ENCODE measurements around the gene NPAS2.

NPAS2 gene

DNA sequence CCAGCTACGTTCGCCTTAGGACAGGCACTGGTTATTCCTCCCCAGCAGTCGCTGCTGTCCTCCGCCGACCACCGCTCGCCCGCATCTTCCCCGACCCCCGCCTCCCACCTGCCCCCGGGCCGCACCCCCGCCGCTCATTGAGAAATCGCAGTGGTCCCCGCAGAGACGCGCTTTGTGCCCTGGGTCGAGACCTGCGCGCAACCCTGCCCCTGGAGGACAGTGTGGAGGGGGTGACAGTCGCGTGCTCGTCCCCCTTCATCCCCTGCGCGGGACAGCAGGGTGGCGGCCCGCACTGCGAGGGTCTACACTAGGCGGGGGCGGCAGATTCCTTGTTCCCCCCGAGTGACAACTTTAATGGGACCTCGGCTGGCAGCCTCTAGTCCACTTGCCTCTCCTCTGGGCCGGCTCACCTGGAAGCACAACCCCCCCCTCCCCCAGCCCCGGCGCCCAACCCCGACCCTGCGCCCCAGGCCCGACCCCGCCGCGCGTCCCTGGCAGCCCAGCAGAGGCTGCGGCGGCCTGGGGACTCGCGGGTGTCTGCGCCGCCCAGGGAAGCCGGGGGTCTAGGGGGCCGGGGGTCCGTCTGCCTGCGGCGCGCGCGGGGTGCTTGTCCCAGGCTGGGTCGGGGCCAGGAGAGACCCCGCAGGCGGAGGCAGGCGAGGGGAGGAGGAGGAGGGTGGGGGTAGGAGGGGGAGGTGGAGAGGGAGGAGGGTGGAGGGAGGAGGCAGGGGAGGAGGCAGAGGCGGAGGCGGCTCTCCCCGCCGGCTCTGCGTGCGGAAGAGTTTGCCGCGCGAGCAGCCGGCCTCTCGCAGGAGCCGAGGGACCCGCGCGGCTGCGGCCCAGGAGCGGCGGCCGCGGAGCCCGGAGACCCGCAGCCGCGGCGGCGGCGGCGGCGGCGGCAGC lies at the start of gene NPAS2:
NPAS2 (plus strand) TSS at position 770 of the 903 bp plus-strand sequence. CDS start 84,616 bp downstream, outside the sequence.
- DNase-seq: peak; percentile 52

DNA sequence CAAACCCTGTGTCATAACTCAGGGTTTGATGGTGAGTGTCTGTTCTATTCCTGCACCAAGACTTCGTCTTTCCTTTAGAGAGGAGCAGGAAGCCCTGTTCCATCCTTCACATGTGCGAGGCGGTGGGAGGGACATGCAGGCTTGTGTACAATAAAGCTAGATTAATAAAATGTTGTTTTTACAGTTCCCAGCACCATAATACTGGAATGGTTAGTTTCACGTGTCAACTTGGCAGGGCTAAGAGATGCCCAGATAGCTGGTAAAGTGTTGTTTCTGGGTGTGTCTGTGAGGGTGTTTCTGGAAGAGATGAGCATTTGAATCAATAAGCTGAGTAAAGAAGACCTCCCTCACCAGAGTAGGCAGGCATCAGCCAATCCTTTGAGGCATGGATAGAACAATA lies 48.8 kb upstream of the NPAS2 start:
- no peak for DNase-seq

DNA sequence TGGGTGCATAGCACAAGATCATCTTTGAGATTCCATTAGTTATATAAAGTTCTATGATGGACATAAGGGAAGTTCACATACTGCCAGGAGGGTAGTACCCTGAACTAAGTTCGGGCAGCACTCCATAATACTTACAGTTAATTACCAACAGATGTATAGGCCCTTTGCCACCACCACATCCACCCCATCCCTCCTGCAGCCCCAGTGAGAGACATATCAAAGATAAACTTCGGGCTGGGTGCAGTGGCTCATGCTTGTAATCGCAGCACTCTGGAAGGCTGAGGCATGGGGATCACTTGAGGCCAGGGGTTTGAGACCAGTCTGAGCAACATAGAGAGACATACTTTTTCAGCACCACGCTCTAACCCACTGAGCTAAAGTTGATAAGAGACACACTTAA lies 46.4 kb upstream of the NPAS2 start:
- no peak for DNase-seq

- no peak for DNase-seq
These were observed 43.5 kb upstream of the NPAS2 start for GRCh38 chr2:100776445-100776844.

- DNase-seq: no peak
These were observed 41.1 kb upstream of the NPAS2 start for GRCh38 chr2:100778637-100779450.

DNA sequence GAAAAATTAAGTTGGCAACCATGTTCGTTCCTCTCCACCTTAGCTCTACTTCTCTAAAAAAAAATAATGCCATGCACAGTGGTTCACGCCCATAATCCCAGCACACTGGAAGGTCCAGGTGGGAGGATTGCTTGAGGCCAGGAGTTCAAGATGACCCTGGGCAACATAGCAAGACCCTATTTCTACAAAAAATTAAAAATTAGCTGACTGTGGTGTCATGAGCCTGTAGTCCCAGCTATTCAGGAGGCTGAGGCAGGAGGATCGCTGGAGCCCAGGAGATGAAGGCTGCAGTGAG lies 40.1 kb upstream of the NPAS2 start:
- no peak for DNase-seq

- no peak for DNase-seq
These were observed 39.5 kb upstream of the NPAS2 start for GRCh38 chr2:100780203-100781008.

GRCh38 chr2:100781009-100781325 lies 39.0 kb upstream of the NPAS2 start:
- DNase-seq: no peak

DNA sequence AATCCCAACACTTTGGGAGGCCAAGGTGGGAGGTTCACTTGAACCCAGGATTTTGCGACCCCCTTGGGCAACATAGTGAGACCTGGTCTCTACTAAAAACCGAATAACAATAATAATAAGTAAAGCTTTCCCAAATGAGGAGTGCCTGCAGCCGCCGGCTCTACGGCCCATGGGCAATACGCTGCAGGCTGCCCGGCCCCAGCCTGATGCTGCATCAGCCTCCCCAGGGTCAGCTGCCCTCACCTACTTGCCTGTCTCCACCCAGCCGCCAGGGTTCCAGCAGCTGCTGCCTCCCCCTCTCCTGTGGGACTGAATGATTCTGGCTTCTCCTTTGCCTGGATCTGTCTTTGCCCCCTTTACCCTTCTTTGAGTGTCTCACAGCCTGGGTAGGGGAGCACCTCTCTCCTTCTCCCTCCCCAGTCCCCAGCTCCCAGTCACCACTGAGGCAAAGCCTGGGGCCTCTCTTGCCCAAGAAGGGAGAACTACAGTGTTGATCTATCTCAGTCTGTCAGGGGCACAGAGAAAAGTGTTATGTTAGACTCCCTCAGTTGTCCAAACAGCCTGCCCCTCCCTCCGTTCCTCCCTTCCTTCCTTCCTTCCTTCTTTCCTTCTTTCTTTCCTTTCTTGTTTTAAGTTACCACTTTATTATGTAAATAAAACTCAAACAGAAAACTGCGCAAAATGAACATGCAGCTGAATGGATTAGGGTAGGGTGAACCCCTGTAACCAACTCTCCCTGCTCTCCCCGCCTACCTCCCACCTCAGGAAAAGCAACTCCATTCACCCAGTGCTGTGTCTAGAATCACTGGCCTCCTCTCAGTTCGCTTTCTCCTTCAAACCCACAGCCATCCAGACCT lies 38.2 kb upstream of the NPAS2 start:
- no peak for DNase-seq

GRCh38 chr2:100782380-100782878 lies 37.5 kb upstream of the NPAS2 start:
- no peak for DNase-seq

DNA sequence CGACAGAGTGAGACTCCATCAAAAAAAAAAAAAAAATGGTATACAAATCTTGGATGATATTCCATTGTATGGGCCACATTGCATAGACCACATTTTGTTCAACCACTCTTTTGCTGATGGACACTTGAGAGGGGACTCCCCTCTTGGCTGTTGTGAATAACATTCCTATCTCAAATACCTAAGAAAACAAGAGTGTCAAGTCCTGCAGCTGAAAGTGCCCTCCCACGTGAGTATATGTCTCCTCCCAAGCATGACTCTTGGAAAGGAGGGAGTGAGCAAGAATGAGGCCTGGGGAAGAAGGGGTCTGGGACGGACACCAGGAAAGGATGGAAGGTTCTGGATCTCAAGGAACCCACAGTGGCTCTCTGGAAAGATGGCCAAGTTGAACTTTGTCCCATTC lies 36.0 kb upstream of the NPAS2 start:
- DNase-seq: no peak

GRCh38 chr2:100784681-100785080 lies 35.3 kb upstream of the NPAS2 start:
- DNase-seq: no peak

DNA sequence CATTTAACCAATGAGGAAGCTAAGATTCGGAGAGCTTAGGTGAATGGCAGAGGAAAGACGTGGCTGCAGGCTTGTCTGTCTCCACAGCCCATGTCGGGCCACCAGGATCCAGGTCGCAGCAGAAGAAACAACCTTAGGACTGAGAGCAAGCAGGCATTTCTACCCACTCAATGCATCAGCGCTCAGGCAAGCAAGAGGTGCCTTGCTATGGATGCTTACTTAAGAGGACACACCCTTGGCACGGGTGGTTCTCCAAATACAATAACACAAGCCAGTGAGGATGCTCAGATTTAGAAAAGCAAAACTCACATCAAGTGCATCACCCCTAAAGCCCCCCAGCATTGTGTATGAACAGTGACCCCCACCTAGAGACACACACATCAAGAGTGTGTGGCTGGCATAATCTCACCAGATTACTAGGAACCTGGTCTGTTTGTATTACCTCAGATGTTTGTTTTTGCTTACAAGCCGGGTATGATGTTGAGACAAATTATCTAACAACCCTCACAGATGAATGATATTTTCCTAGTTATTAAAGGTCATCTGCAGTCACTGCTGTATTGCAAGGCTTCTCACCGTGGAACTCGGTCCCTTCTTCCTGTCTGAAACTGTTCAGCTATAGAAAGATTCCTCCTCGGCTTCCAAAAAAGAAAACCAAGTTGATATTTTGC lies 34.2 kb upstream of the NPAS2 start:
- DNase-seq: no peak

- DNase-seq: no peak
These were observed 33.7 kb upstream of the NPAS2 start for GRCh38 chr2:100786297-100786658.

- DNase-seq: no peak
These were observed 33.0 kb upstream of the NPAS2 start for GRCh38 chr2:100786985-100787384.

DNA sequence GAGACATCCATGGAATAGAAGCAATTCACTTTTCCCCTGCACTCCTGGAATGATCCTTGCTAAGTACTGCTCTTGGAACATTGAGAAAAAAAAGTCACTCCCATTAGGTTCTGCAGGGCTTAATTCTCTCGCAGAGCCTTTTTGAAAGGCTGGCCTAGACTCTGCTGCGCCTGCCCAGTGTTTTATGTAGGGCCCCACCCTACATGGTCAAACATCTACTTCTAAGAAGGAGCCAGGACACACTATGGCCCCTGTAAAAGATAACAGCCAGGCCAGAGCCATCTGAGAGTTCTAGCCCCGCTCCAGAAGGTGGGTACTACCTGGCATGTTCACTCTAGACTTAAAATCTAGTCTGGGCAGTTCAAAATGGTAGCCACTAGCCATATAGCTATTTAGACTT lies 30.6 kb upstream of the NPAS2 start:
- DNase-seq: no peak

DNA sequence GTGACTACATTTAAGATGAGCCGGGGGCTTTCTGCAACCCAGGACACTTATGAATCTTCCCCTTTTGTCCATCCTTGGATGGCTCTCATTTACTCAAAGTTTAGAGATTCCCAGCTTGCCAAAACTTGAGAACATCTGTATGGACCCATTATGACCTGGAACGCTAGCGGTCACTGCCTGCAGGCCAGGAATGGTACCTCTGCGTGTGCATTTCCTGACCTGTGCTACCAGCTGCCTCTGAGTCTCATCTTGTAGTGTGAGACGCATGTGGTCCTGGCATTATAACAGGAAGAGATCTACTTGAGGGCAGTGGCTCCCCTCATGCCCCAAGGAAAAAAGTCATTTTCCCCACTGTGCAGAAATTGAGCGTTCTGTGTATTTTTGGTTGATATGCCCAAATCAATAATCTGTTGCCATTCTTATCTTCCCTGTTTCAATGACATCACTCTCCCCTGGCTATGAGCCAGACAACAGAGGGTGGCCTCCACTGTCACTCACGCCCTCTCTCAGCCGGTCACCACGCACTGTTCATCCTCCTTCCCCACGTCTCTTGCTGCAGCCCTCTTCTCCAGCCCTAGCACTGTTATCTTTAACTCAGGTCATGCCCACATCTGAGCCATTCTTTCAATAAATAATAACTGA lies 28.5 kb upstream of the NPAS2 start:
- no peak for DNase-seq

DNA sequence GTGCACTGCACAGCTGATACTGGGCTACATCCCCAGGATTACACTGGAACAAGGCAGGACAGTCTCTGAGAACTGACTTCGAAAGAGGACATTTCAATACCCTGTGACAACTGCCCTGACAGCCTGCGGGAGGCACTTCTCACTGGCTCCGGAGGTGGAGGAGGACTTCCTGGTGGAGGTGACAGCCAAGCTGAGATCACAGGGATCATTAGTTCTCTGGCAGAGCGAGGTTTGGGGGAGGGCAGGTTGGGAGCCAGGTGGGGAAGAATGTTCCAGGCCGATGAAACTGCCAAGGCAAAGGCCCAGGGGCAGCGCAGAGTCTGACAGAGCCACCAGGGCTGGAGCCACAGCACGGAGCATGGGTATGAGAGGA lies 28.0 kb upstream of the NPAS2 start:
- DNase-seq: no peak

DNA sequence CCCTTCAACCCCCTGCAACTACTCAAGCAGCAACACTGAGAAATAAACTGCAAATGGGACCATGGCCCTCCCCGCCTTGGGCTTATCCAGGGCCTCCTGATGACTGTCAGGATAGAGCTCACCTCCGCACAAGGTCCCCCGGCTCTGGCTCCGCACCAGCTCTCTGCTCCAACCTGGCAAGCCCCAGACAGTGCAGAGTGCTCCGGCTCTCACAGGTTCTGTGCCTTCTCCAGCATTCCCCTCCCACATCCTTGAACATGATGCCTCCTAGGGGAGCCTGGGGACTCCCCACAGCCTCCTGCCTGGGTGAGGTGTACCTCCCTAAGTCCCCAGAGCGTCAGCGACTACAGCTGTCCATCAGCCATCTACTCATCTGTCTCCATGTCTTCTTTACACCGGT lies 26.7 kb upstream of the NPAS2 start:
- DNase-seq: no peak

GRCh38 chr2:100793982-100794381 lies 26.0 kb upstream of the NPAS2 start:
- no peak for DNase-seq

- DNase-seq: no peak
These were observed 23.3 kb upstream of the NPAS2 start for GRCh38 chr2:100796499-100797100.

Measured in CD4-positive, alpha-beta T cell treated with Interleukin-6 for 4 hours (primary cell).